ENCODE results near the gene ZNF679.

GRCh38 chr7:64192775-64193174 lies 35.5 kb upstream of the ZNF679 start:
- no peak for TF ChIP-seq CTCF (IDR thresholded peaks at IDR 0.05)
- TF ChIP-seq POLR2A (IDR thresholded peaks at IDR 0.05): no peak
- TF ChIP-seq POLR2AphosphoS5 (IDR thresholded peaks at IDR 0.05; ENCODE audit: insufficient read depth in 1 of 2, low read depth in 1 of 2): no peak
